WTC11 (cell line): Measurements from ENCODE around the gene ATL1. TPM values are rescaled to one million over a fixed set of nuclear protein-coding genes. Genes with fewer than 3 reads are reported as not detected.

Experiments
- ATAC-seq: fragments of 200-7000 bp; cut with Tn5 transposase; 2 replicates; pipeline ENCODE4 v1.10.0; 2021; ENCODE audit warnings: mild to moderate bottlenecking, moderate library complexity
- CTCF ChIA-PET: fragments of 300-600 bp; sonication (Branson Sonifier 250); formaldehyde crosslinking; loops from one replicate; lab custom pipeline; 2021; ENCODE audit warnings: antibody characterized with exemption; lab: Charles Lee
- POLR2A ChIA-PET: fragments of 350-600 bp; sonication (Branson Sonifier 250); formaldehyde crosslinking; loops from one replicate; lab custom pipeline; 2021; ENCODE audit warnings: antibody characterized with exemption; lab: Charles Lee
- DNase-seq: peaks from one replicate; pipeline ENCODE4 v3.0.0; 2021; ENCODE audit warnings: low spot score
- H3K27ac Mint-ChIP-seq: 2 replicates; pipeline ENCODE4 v1.8.0; 2021; ENCODE audit warnings: mixed read lengths
- H3K27me3 Mint-ChIP-seq: 2 replicates; pipeline ENCODE4 v1.8.0; 2021; ENCODE audit warnings: low read depth, mild to moderate bottlenecking, moderate library complexity, mixed read lengths
- H3K36me3 Mint-ChIP-seq: 2 replicates; pipeline ENCODE4 v1.8.0; 2021; ENCODE audit warnings: mixed read lengths
- H3K4me1 Mint-ChIP-seq: 2 replicates; pipeline ENCODE4 v1.8.0; 2022; ENCODE audit warnings: mixed read lengths
- H3K4me3 Mint-ChIP-seq: 2 replicates; pipeline ENCODE4 v1.8.0; 2021; ENCODE audit warnings: mild to moderate bottlenecking, moderate library complexity, mixed read lengths
- H3K9me3 Mint-ChIP-seq: 2 replicates; pipeline ENCODE4 v1.8.0; 2021; ENCODE audit warnings: mixed read lengths
- CREM ChIP-seq: sonication (generic); formaldehyde crosslinking; IDR thresholded peaks from 2 replicates; pipeline ENCODE4 v1.8.1; 2022; ENCODE audit warnings: mild to moderate bottlenecking, missing genetic modification reagents, moderate library complexity
- ELF4 ChIP-seq: sonication (generic); formaldehyde crosslinking; IDR thresholded peaks from 2 replicates; pipeline ENCODE4 v1.8.1; 2022; ENCODE audit warnings: low read depth, mild to moderate bottlenecking, moderate library complexity, missing genetic modification reagents
- ESRRA ChIP-seq: sonication (generic); formaldehyde crosslinking; IDR thresholded peaks from 2 replicates; pipeline ENCODE4 v1.8.1; 2022; ENCODE audit warnings: mild to moderate bottlenecking, missing genetic modification reagents, borderline replicate concordance
- FOXK1 ChIP-seq: sonication (generic); formaldehyde crosslinking; IDR thresholded peaks from 2 replicates; pipeline ENCODE4 v1.8.0; 2022; ENCODE audit warnings: mild to moderate bottlenecking, moderate library complexity, missing genetic modification reagents
- GRHL2 ChIP-seq: fragments of 250-450 bp; sonication (Bioruptor Pico); IDR thresholded peaks from 2 replicates; pipeline ENCODE4 v1.8.0; 2022; ENCODE audit warnings: mild to moderate bottlenecking, moderate library complexity; ENCODE audit not compliant: insufficient replicate concordance, severe bottlenecking
- JUN ChIP-seq: sonication (generic); formaldehyde crosslinking; IDR thresholded peaks from 2 replicates; pipeline ENCODE4 v1.8.0; 2023; ENCODE audit warnings: mild to moderate bottlenecking, missing genetic modification reagents
- MYBL2 ChIP-seq: sonication (generic); formaldehyde crosslinking; IDR thresholded peaks from 2 replicates; pipeline ENCODE4 v1.8.1; 2023; ENCODE audit warnings: mild to moderate bottlenecking, moderate library complexity, missing genetic modification reagents
- OVOL2 ChIP-seq: fragments of 250-450 bp; sonication (Bioruptor Pico); IDR thresholded peaks from 2 replicates; pipeline ENCODE4 v1.9.0; 2021; ENCODE audit warnings: mild to moderate bottlenecking, borderline replicate concordance
- SMAD3 ChIP-seq: sonication (generic); formaldehyde crosslinking; IDR thresholded peaks from 2 replicates; pipeline ENCODE4 v1.8.0; 2022; ENCODE audit warnings: missing genetic modification reagents, mild to moderate bottlenecking, borderline replicate concordance
- SMAD4 ChIP-seq: sonication (generic); formaldehyde crosslinking; IDR thresholded peaks from 2 replicates; pipeline ENCODE4 v1.8.0; 2022; ENCODE audit warnings: mild to moderate bottlenecking, missing genetic modification reagents
- SP1 ChIP-seq: sonication (generic); formaldehyde crosslinking; conservative IDR thresholded peaks from 2 replicates; pipeline ENCODE4 v1.8.1; 2022; ENCODE audit warnings: missing genetic modification reagents
- TCF7 ChIP-seq: sonication (generic); formaldehyde crosslinking; IDR thresholded peaks from 2 replicates; pipeline ENCODE4 v1.8.0; 2022; ENCODE audit warnings: mild to moderate bottlenecking, low read depth, missing genetic modification reagents, moderate library complexity
- ZBTB21 ChIP-seq: sonication (generic); formaldehyde crosslinking; IDR thresholded peaks from 2 replicates; pipeline ENCODE4 v1.8.1; 2023; ENCODE audit warnings: mild to moderate bottlenecking, missing genetic modification reagents, borderline replicate concordance
- ZNF416 ChIP-seq: fragments of 250-450 bp; sonication (Bioruptor Pico); IDR thresholded peaks from 2 replicates; pipeline ENCODE4 v1.9.0; 2021; ENCODE audit warnings: mild to moderate bottlenecking, inconsistent platforms
- total RNA-seq: library from RNA; stranded (reverse); gene quantifications from 3 replicates; pipeline ENCODE4 v1.2.3, GENCODE V29; 2021
- TF ChIP-seq, protein P1 (sequence below): sonication (generic); formaldehyde crosslinking; IDR thresholded peaks from 2 replicates; pipeline ENCODE4 v1.8.1; 2023; ENCODE audit warnings: mild to moderate bottlenecking, moderate library complexity, missing genetic modification reagents
- TF ChIP-seq, protein P2 (sequence below): sonication (generic); formaldehyde crosslinking; IDR thresholded peaks from 2 replicates; pipeline ENCODE4 v1.8.1; 2023; ENCODE audit warnings: mild to moderate bottlenecking, missing genetic modification reagents, moderate library complexity
- TF ChIP-seq, protein P3 (sequence below): sonication (generic); formaldehyde crosslinking; IDR thresholded peaks from 2 replicates; pipeline ENCODE4 v1.8.1; 2022; ENCODE audit warnings: low read depth, missing genetic modification reagents, borderline replicate concordance
- TF ChIP-seq, protein P4 (sequence below): sonication (generic); formaldehyde crosslinking; IDR thresholded peaks from 2 replicates; pipeline ENCODE4 v1.8.0; 2022; ENCODE audit warnings: mild to moderate bottlenecking, missing genetic modification reagents
- TF ChIP-seq, protein P5 (sequence below): sonication (generic); formaldehyde crosslinking; conservative IDR thresholded peaks from 2 replicates; pipeline ENCODE4 v1.8.1; 2023; ENCODE audit warnings: mild to moderate bottlenecking, low read depth, missing genetic modification reagents, moderate library complexity
- TF ChIP-seq, protein P6 (sequence below): sonication (generic); formaldehyde crosslinking; IDR thresholded peaks from 2 replicates; pipeline ENCODE4 v1.8.0; 2022; ENCODE audit warnings: mild to moderate bottlenecking, missing genetic modification reagents

ATL1 gene
- total RNA-seq, 1 experiment from 2014 or later, result 3.7 TPM

DNA sequence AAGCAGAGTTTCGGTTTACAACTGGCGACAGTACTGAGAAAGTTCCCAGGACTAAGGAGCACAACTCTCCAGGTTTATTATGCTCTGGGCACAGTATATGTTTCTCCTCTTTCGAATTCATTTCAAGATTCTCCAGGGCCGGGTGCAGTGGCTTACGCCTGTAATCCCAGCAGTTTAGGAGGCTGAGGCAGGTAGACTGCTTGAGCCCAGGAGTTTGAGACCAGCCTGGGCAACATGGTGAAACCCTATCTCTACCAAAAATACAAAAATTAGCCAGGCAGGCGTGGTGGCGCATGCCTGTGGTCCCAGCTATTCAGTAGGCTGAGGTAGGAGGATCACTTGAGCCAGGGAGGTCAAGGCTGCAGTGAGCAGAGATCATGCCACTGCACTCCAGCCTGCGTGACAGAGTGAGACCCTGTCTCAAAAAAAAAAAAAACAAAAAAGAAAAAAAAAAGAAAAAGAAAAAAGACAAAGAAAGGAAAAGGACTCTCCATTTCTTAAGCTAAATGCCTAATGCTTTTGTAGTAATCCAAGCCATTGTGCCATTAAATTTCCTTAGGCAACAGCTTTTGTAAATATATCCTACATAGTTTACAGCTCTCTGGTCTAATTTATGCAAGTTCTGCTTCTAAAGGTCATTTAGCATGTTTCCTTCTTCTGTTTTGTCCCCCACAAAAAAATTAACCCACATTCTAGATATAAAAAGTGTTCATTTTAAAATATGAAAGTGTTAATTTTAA lies 34.8 kb downstream of the ATL1 start (continued):
- TF ChIP-seq, protein P1, sequence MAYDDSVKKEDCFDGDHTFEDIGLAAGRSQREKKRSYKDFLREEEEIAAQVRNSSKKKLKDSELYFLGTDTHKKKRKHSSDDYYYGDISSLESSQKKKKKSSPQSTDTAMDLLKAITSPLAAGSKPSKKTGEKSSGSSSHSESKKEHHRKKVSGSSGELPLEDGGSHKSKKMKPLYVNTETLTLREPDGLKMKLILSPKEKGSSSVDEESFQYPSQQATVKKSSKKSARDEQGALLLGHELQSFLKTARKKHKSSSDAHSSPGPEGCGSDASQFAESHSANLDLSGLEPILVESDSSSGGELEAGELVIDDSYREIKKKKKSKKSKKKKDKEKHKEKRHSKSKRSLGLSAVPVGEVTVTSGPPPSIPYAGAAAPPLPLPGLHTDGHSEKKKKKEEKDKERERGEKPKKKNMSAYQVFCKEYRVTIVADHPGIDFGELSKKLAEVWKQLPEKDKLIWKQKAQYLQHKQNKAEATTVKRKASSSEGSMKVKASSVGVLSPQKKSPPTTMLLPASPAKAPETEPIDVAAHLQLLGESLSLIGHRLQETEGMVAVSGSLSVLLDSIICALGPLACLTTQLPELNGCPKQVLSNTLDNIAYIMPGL (CRISPR knock-in tag), result no peak
- TF ChIP-seq, protein P2, sequence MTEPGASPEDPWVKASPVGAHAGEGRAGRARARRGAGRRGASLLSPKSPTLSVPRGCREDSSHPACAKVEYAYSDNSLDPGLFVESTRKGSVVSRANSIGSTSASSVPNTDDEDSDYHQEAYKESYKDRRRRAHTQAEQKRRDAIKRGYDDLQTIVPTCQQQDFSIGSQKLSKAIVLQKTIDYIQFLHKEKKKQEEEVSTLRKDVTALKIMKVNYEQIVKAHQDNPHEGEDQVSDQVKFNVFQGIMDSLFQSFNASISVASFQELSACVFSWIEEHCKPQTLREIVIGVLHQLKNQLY, result no peak
- TF ChIP-seq, protein P3, sequence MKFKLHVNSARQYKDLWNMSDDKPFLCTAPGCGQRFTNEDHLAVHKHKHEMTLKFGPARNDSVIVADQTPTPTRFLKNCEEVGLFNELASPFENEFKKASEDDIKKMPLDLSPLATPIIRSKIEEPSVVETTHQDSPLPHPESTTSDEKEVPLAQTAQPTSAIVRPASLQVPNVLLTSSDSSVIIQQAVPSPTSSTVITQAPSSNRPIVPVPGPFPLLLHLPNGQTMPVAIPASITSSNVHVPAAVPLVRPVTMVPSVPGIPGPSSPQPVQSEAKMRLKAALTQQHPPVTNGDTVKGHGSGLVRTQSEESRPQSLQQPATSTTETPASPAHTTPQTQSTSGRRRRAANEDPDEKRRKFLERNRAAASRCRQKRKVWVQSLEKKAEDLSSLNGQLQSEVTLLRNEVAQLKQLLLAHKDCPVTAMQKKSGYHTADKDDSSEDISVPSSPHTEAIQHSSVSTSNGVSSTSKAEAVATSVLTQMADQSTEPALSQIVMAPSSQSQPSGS (CRISPR knock-in tag), result no peak
- no peak for TF ChIP-seq JUN
- no peak for TF ChIP-seq MYBL2 (CRISPR knock-in tag)
- TF ChIP-seq, protein P4, sequence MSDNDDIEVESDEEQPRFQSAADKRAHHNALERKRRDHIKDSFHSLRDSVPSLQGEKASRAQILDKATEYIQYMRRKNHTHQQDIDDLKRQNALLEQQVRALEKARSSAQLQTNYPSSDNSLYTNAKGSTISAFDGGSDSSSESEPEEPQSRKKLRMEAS (CRISPR knock-in tag), result no peak
- TF ChIP-seq, protein P5, sequence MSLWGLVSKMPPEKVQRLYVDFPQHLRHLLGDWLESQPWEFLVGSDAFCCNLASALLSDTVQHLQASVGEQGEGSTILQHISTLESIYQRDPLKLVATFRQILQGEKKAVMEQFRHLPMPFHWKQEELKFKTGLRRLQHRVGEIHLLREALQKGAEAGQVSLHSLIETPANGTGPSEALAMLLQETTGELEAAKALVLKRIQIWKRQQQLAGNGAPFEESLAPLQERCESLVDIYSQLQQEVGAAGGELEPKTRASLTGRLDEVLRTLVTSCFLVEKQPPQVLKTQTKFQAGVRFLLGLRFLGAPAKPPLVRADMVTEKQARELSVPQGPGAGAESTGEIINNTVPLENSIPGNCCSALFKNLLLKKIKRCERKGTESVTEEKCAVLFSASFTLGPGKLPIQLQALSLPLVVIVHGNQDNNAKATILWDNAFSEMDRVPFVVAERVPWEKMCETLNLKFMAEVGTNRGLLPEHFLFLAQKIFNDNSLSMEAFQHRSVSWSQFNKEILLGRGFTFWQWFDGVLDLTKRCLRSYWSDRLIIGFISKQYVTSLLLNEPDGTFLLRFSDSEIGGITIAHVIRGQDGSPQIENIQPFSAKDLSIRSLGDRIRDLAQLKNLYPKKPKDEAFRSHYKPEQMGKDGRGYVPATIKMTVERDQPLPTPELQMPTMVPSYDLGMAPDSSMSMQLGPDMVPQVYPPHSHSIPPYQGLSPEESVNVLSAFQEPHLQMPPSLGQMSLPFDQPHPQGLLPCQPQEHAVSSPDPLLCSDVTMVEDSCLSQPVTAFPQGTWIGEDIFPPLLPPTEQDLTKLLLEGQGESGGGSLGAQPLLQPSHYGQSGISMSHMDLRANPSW (CRISPR knock-in tag), result no peak
- no peak for TF ChIP-seq SMAD3 (CRISPR knock-in tag)
- no peak for TF ChIP-seq TCF7 (CRISPR knock-in tag)
- TF ChIP-seq FOXK1 (CRISPR knock-in tag), result no peak
- TF ChIP-seq ZNF416 (CRISPR knock-in tag), result no peak
- no peak for TF ChIP-seq GRHL2 (CRISPR knock-in tag)
- no peak for TF ChIP-seq ELF4

DNA sequence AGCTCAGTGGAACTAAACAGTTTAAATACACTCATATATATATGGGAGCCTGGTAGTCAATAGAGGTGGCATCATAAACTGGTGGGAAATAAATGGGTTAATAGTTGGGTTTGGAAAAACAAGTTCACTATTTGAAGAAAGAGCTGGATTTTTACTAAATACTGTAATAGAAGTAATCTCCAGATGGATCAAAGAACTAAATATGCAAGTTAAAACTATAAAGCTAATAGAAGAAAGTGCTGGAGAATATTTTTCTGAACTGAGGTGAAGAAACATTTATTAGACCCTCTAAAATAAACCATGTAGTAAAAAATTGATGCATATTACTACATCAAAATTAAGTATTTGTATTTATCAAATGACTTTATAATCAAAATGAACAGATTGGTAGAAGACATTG lies 38.8 kb downstream of the ATL1 start:
- DNase-seq (no peak), ATAC-seq (no peak)
- CTCF ChIA-PET, result interaction anchor here (0.6 to 1.5 kb wide), 2 partner anchors 135 to 175 kb away, joined by 3 to 5 read pairs; no protein-coding TSS in a partner anchor
- H3K27me3 Mint-ChIP-seq, result no peaks in the 10 kb centered on the region
- H3K9me3 Mint-ChIP-seq, result peaks cover 2% of the 10 kb centered on the region; the same call in 1 of the 2 replicates
- POLR2A ChIA-PET, result no interaction called here
- H3K27ac Mint-ChIP-seq, result no peak overlapping the region
- peaks cover 30% of the 10 kb centered on the region for H3K4me1 Mint-ChIP-seq
- no peak overlapping the region for H3K4me3 Mint-ChIP-seq
- no peaks in the 10 kb centered on the region; the same call in 1 of the 2 replicates for H3K36me3 Mint-ChIP-seq
- TF ChIP-seq, protein P6, sequence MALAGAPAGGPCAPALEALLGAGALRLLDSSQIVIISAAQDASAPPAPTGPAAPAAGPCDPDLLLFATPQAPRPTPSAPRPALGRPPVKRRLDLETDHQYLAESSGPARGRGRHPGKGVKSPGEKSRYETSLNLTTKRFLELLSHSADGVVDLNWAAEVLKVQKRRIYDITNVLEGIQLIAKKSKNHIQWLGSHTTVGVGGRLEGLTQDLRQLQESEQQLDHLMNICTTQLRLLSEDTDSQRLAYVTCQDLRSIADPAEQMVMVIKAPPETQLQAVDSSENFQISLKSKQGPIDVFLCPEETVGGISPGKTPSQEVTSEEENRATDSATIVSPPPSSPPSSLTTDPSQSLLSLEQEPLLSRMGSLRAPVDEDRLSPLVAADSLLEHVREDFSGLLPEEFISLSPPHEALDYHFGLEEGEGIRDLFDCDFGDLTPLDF, result no peak
- no peak for TF ChIP-seq ZBTB21 (CRISPR knock-in tag)
- no peak for TF ChIP-seq JUN
- no peak for TF ChIP-seq SMAD4 (CRISPR knock-in tag)
- TF ChIP-seq, protein P1 (CRISPR knock-in tag), result no peak
- TF ChIP-seq, protein P5 (CRISPR knock-in tag), result no peak
- no peak for TF ChIP-seq OVOL2 (CRISPR knock-in tag)
- no peak for TF ChIP-seq CREM (CRISPR knock-in tag)
- no peak for TF ChIP-seq SMAD3 (CRISPR knock-in tag)
- TF ChIP-seq ESRRA (CRISPR knock-in tag), result no peak
- TF ChIP-seq SP1, result no peak
